Right lobe of liver (tissue), 4 donors: ENCODE data around the gene DNAH8.

Experiments used
- CTCF ChIP-seq, 4 donors: fragments of 200-600 bp in 3 of 4; fragments of 450-650 bp in 1 of 4; IDR thresholded peaks; one replicate each; pipeline versions ENCODE4 v1.5.1 to v1.8.0; 2016 to 2022; ENCODE audit warnings: antibody characterized with exemption in 4 of 4, mild to moderate bottlenecking in 2 of 4
- POLR2A ChIP-seq: fragments of 450-650 bp; IDR thresholded peaks from one replicate; pipeline ENCODE4 v1.6.1; 2017; ENCODE audit warnings: antibody characterized with exemption, mild to moderate bottlenecking
- donor health status: DM: no; HTN: no; CAD: no.
- donor health status: DM: no; HTN: no; CAD: no.
- donor health status: DM: no; HTN: yes; CAD: no.

- TF ChIP-seq CTCF (IDR thresholded peaks at IDR 0.05) (no peak), POLR2A (no peak)
Observed at GRCh38 chr6:38753707-38754106, 38.6 kb downstream of the DNAH8 start.
